IPS DF 4.7 (cell line): Measurements from ENCODE around the gene OCEL1.

ENCODE experiments used
- DNase-seq: peaks from one replicate; pipeline ENCODE4 v3.0.0-alpha.2; 2013; ENCODE audit warnings: low spot score; ENCODE audit errors: extremely low read depth

The OCEL1 gene

DNA sequence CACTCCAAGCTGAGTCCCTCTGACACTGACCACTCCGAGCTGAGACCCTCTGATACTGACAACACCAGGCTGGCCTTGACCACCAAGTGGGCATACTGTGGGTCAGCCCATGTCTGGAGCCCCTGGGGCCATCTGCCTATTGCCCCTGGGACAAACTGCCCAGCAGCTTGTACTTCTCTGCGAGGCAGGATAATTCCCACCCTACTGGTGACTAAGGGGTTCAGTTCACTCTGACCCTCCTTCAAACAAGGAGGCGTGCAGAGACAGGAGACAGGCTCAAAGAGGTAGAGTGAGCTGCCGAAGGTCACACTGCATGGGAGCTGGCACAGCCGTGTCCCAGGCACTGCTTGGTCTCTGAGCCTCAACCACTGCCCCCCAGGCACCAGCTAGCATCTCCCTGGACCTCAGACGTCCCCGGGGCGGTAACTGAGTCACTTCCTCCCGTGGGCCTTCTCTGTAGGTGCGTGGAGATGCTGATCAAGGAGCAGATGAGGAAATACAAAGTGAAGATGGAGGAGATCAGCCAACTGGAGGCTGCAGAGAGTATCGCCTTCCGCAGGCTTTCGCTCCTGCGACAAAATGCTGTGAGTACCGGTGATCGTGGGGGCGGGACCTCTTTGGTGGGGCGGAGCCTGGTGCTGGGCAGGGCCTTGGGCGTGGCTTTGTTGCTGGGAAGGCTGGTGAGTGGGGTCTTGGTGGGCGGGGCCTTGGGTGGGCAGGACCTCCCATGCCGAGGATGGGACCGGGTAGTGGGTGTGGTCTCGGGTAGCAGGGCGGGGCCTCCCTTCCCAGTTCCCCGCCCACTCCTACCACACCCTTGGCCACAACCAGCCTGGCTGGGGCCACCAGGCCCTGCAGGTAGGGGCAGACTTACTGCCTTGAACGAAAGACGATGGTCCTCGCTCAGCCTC, 16.6 kb upstream of the OCEL1 start:
- DNase-seq: no peak

GRCh38 chr19:17210296-17210695, 15.7 kb upstream of the OCEL1 start:
- no peak for DNase-seq

- no peak for DNase-seq
Observed at GRCh38 chr19:17211547-17212446, 14.2 kb upstream of the OCEL1 start.

- no peak for DNase-seq
Observed at GRCh38 chr19:17213334-17213733, 12.7 kb upstream of the OCEL1 start.

DNA sequence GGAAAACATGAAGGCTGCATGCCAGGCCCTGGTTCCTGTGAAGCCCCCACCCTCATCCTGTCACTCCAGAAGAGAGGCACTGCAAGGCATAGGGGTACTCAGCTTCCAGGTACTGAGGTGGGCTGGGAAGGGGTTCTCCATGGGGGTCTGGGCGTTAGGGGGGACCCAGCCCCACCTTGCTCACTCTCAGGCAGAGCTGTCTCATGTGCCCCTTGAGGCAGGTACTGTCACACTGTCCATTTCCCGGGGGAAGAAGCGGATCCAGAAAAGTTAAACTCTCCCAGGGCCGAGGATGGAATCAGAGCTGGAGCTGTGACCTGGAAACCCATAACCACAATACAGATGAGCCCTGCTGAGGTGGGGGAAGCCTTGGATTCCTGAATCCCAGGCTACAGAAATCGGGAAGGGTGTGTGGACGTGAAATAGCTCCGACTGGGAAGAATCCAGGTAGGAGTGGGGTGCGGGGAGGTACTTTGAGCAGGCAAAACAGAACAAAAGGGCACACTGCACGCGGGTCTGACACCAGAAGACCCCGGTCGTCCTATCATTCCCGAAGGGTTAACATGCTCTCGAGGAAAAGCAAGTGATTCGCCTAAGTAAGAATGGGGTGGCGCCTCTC, 11.4 kb upstream of the OCEL1 start:
- no peak for DNase-seq

GRCh38 chr19:17215127-17215971, 10.7 kb upstream of the OCEL1 start, which contains the start of gene USE1:
Gene USE1, plus strand, starts transcription at chr19:17215357. Its CDS starts 49 bp downstream, at chr19:17215406.
- DNase-seq: no peak

GRCh38 chr19:17216058-17216670, 9.9 kb upstream of the OCEL1 start:
- DNase-seq: no peak

DNA sequence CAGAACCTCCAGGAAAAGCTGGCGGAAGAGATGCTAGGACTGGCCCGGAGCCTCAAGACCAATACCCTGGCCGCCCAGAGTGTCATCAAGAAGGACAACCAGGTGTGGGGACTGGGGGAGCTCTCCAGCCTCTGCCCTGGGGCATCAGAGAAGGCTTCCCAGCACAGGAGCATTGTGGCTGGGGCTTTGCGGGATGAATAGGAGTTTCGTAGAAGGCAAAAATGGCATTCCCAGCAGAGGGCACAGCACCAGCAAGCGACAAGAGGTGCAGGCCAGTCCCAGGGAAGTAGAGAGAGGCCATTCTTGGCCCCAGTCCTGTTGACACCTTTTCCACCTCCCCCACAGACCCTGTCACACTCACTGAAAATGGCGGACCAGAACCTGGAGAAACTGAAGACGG, 6.7 kb upstream of the OCEL1 start:
- no peak for DNase-seq

DNA sequence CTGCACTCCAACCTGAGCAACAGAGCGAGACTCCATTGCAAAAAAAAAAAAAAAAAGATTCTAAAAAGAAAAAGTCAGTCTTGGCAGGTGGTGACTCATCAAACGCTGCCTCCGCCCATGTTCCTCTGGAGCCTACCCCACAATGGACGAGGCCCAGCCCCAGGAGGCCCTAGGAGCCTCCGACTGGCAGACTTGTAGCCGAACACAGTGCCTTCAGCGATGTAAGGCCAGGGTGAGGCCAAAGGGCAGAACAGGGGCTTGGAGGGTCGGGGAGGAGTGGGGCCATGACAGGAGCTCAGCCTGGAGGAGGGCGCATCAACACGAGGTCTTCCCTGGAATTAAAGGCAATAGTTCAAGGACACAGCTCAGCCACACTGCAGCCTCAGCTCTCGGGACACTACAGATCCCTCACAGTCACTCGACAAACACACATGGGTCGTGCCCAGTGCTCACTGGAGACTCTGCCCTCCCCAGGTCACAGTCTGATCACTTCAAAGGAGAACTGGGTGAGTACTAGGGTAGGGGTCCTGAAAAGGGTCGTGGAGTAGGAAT, 5.7 kb upstream of the OCEL1 start:
- no peak for DNase-seq

- DNase-seq: no peak
Observed at GRCh38 chr19:17225053-17225452, 973 bp upstream of the OCEL1 start.

DNA sequence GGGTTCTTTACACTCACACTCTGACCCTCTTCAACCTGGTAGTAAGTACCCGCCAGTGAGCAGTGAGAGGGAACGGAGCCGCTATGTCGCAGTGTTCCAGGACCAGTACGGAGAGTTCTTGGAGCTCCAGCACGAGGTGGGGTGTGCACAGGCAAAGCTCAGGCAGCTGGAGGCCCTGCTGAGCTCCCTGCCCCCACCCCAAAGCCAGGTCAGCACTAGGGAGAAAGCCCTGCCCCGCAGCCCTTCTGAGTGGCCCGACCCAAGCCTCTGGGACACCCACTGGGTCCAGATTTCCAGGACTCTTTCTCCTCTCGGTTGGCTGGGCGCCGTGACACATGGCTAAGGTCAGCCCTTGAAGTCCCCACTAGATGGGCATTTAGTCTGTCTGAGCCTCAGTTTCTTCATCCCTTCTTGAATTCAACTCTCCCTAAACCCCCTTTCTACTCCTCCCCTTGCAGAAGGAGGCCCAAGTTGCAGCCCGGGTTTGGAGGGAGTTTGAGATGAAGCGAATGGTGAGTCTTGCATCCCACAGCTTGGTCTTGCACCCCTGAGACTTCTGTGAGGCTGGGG, 1.9 kb downstream of the OCEL1 start:
- DNase-seq: no peak

DNA sequence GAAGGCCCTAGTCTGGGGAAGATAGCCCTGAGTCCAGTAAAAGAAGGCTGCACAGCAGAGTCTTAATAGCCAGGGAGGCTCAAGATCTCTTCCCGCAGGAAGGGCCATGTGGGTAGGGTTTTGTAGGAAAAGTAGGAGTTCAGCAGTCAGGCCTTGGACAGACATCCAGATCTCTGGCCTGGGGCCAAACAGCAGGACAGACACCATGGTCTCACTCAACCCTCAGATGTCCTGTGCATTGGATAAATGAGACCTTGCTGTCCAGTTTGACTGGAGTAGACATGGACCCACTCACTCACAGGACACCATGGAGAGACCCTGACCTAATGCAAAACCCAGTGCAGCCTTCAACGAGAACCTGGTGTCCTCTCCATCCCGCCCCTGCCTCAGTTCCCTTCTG, 3.9 kb downstream of the OCEL1 start:
- no peak for DNase-seq

DNA sequence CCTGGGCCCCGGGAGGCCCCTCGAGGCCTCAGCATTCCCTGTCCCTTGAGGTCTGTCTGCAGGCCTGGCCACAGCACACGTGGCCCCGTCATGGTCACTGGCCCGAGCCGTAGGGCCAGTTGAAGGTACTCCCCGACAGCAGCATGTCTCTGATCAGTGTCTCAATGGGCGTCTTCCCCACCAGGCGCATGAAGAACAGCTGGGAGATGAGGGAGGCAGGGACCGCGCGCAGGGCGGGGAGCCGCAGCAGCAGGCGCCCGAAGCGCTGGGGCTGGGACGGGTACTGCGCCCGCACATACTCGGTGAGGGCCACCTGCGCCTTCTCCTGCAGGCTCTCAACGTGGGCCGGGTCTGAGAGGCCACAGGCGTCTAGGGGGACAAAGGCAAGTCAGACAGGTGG, 6.2 kb downstream of the OCEL1 start:
- DNase-seq: no peak

DNA sequence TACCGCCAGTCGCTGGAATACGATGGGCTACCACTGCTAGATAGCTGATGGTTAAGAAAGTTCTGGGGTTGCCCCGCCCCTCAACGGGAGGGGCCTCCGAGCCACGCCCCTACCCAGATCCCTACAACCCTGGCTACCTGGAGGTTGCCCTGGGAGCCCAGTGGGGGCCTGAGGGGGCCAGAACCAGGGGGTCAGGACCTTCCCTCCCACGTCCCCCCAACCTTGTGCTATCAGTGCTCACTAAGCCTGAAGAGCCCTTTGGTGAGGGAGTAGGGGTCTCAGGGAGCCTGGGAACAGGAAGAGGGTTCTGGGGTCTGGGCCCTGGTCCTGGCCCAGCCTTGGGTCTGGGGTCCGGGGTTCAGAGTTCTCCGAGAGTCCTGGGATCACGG, 8.9 kb downstream of the OCEL1 start:
- no peak for DNase-seq

DNA sequence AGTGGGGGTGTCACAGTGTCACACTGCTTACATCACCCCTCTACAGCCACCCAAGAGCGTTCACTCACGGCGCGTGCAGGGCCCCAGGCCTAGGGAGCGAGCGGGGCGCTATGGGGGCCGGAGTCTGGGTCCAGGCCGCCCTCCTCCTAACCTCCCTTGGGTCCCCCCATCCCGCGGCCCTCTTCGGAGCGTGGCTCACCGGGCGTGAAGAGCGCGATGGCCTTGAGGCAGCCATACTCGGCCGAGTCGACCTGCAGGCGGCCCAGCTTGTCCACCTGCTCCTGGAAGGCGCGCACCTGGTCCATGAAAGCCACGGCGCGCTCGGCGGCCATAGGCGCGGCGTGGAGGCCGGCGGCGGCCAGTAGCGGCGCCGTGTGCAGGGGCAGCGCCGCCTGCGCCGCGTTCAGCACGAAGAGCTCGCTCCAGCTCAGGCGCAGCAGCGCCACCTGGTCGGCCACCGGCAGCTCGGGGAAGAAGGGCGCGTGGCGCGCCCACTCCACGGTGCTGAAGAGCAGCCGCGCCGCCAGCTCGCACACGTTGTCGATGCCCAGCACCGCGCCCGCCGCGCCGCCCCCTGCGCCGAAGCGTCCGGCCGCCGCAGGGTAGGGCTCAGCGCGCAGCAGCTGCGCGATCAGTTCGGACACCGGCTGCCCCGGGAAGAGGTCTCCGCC, 9.4 kb downstream of the OCEL1 start:
- DNase-seq: no peak

DNA sequence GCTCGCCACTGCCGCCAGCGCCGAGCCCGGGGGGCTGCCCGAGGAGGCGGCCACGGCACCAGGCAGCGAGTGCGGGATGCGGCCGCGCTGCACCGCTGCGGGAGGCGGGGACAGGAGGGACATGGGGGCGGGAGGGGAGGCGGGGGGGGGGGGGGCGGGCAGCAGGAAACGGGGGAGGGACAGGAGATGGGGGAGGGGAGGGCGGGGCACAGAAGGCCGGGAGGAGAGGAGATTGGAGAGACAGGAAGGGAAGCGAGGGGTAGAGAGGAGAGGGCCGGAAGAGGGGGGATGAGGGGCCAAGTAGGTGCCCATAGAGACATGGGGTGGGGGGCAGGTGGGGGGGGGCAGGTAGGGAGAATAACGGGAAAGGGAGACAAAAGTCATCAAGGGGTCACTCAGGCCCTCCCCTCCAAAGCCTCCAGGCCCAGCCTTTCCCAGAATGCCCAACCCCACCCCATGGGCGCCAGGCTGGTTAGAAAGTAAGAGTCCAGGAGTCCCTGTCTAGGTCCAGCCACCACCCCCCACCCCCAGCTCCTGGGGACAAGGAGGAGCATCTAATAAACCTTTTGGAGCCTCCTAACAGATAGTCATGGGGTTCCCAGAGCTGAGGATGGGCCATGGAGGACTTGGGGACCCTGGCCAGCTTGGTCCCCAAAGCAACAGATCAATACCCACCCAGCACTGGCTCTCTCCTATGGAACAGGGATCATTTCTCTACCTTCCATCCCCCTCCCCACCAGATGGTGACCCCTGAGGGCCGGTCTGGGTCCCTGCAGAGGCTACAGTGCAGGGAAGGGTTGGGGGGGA, 10.1 kb downstream of the OCEL1 start:
- no peak for DNase-seq

DNA sequence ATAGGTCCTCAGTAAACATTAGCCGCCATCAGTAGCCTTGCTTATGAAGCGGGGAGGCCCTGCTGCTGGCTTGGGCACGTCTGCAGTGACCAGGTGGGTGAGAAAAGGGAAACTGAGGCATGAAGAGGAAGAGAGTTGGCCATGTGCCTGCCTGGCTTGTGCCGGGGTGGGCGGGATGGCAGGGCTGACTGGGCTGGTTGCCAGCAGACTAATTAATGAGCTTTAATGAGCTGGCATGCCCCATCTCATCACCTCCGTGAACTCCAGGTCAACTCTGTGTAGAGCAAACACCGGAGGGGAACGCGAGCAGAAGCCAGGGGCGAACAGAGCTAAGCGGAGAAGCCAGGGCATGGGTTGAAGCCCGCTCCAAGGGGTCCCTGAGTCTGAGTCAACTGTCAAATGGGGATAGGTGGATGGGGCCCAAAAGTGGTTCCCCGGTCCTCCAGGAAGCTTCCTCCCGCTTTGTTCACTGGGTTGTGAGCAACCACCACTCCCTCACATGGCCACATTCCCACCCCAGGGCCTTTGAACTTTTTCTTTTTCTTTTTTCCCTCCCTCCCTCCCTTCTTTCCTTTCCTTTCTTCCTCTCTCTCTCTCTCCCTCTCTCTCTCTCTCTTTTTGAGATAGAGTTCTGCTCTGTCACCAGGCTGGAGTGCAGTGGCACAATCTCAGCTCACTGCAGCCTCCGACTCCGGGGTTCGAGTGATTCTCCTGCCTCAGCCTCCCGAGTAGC, 11.0 kb downstream of the OCEL1 start:
- no peak for DNase-seq
